GM18498 (cell line): ENCODE measurements around the gene ZNF473.
"Not testable (repeated sequence)": the region's sequence is repeated elsewhere in the genome, so short reads cannot be mapped to it uniquely, and the experiment has no call there.

Experiments
- ATAC-seq: cut with Tn5 transposase; IDR thresholded peaks from one replicate; pipeline ENCODE4 v1.9.1; 2021; ENCODE audit warnings: mild to moderate bottlenecking, moderate library complexity; ENCODE audit not compliant: unreplicated experiment

Gene ZNF473

DNA sequence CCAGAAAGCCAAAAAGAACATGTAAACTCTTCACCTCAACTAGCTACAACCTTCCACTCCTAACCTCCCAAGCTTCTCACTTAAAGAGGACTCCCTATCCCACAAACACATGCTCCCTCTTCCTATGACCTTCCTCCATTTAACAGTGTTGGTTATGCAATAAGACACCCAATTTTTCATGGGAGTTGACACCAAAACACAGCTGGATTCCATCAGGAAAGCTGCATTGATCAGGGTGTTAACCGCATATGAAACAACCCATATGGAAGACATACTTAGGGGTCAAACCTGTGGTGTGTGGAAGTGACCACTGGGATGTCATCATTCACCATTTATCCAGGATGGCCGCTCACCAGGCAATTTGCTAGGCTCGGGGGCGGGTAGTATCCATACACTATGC lies 21.9 kb downstream of the ZNF473 start:
- no peak for ATAC-seq

DNA sequence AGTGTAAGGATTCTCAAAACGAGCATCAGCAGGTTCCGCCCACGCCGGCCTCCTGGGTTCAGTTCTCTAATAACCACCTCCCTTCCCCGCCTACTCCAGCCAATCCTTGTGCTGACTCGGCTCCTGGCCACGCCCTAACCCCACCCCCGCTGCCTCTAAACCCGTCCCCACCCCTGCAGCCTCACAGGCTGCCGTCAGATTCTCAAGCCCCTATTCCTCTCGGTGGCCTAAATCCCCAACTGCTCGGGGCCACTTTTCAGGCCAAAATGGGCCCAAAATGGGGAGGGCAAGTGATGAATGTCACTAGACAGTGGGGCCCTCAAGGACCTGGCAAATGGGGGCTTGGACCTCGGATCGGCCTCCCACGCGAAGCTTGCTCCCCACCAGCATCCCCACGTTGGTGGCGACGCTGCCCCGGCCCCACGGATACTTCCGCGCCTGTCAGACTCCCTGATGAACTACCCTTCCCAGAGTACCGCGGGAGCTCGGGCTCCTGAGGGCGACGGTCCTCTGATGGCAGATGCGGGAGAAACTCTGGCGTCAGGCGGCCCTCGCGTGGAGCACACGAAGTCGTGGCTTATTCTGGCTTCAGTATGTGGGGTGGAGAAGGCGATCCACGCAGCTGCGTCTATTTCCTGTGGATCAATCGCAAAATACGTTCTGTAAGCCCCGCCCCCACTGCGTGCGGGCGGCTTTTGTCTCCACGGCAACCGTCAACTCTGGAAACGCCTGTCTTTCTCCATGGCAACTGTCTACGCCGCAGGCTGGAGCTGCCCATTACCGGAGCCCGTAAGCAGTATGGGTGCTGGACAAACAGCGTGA lies 24.8 kb downstream of the ZNF473 start:
- no peak for ATAC-seq

DNA sequence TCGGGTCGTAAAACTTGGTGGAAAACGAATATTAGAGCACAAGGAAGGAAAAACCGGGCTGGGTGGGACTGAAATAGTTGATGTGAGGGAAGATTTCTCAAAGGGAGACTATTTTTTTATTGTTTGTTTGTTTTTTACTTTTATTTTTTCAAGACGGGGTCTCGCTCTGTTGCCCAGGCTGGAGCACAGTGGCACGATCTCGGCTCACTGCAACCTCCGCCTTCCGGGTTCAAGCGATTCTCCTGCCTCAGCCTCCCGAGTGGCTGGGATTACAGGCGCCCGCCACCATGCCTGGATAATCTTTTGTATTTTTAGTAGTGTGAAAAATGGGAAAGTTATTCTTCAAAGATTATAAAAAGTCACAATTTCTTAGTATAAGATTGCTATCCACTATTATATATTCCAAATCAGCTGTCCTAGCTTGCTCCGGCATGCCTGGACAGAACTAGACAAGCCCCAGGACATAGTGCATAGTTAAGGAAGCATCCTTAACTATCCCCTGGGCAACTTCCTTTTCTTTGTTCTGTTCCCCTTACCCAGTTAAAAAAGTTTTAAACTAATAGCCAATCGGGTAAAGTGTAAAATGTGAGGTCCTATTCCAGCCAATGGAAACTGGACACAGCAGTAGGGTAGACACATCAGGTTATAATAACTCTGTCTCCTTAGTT lies 25.6 kb downstream of the ZNF473 start:
- not testable (repeated sequence) for ATAC-seq

DNA sequence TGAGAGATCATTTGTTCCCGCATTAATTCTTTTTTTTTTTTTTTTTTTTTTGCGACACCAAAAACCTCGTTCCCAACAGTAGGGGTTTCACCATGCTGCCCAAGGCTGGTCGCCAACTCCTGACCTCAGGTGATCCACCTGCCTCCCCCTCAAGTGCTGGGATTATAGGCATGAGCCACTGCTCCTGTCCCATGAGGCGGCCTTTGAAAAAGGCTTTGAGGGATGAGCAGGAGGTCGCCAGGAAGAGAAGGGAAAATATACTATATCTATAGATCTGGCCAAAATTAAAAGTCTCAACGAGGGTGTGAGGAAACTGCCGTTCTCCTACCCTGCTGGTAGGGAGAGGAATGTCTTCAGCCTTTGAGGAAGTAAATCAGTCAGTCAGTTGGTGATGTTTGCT lies 26.2 kb downstream of the ZNF473 start:
- no peak for ATAC-seq

DNA sequence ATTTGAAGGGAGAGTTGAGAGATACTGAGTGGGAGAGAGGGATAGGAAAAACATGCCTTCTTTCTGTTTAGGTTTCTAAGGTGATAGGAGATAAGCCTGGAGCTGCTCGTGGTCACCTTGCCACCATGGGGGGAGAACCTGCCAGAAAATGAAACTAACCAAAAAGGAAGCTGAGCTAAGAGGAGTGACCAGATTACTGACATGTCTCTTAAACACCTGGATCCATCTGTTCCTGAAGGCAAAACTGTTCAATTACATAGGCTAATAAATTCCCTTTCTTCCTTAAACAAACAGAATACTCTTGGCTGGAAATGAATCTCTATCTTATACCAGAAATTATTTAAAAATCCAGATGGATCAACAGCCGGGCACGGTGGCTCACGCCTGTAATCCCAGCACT lies 27.3 kb downstream of the ZNF473 start:
- ATAC-seq: no peak

DNA sequence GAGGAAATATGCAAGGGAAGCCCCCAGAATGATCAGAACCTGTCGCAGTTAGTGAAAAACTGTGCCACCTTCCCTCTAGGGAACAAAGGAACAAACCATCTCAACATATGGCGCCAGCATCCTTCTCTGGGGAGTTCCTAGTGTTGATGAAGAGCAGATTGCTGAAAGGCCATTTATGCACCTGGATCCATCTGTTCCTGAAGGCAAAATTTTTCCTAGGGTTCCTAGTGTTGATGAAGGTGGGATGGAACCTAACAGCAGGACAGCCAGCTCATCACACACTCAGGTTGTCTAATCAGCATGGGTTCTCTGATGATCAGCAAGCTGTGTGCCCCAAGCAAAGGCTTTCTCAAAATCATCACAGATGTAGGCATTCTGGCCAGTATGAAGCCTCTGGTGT lies 32.6 kb downstream of the ZNF473 start:
- no peak for ATAC-seq

DNA sequence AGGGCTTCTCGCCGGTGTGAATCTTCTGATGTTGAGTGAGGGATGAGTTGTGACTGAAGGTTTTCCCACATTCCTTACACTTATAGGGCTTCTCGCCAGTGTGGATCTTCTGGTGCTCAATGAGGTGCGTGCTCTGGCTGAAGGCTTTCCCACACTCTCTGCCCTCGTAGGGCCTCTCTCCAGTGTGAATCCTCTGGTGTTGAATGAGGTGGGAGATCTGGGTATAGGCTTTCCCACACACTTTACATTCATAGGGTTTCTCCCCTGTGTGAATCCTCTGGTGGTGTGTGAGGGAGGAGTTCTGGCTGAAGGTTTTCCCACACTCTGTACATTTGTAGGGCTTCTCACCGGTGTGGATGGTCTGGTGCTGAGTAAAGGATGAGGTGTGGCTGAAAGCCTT lies 33.2 kb downstream of the ZNF473 start:
- ATAC-seq: no peak

DNA sequence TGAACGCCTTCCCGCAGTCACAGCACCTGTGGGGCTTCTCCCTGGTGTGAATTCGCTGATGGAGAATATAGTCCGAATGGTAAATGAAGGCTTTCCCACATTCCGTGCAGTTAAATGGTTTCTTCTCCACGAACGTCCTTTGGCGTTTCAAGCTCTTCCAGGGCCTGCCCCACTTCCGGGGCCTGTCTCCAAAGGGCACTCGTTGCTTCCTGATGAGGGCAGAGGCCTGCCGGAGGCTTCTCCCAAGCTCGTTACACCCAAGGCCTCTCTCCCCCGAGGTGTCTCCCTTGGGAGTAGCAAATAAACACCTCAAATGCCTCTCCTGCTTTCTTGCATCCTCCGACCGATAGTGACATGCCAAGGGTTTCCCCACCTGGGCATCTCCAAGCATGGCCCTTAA lies 34.3 kb downstream of the ZNF473 start:
- no peak for ATAC-seq

DNA sequence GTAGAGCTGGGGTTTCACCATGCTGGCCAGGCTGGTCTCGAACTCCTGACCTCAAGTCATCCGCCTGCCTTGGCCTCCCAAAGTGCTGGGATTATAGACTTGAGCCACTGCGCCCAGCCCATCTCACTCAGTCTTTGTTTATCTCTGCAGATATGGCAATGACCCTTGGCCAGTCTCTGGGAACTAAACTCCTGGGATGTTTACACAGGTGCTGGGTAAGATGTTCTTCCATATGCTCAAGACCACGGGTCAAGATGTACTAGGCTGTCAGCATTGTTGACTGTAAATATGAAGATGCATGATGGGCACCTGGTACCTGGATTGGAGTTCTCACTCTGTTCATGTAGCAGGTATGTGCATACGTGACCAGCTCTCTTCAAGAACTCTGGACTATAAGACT lies 35.8 kb downstream of the ZNF473 start:
- ATAC-seq: no peak

DNA sequence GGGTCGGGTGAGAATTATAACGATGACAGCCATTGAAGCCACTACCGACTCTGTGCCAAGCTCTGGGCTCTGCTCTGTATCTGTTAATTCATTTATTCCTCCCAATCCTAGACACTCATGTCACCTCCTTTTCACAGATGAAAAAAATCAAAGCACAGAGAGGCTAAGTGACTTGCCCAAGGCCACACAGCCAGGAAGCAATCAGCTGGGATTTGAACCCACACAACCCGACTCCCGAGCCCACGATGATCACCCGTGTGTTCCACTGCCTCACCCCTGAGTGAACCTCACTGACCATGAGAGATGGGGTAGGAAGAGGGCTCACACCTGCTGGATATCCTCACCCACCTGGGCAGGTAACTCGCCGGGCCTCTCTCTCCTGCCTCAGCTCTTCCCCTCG lies 40.1 kb downstream of the ZNF473 start:
- ATAC-seq: no peak

DNA sequence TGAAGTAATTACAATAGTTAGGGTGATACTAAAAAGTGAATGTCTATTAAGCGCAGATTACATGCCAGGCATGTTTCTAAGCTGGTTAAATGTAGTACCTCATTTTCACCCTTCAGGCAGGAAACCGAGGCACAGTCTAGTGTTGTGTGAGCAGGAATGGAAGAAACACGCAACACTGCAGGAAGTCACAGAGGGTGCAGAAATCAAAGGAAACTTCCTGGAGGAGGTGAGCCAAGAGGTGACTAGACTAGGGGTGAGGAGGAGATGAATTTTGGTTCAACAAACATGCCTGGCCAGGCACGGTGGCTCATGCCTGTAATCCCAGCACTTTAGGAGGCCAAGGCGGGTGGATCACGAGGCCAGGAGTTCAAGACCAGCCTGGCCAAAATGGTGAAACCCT lies 41.8 kb downstream of the ZNF473 start:
- no peak for ATAC-seq

DNA sequence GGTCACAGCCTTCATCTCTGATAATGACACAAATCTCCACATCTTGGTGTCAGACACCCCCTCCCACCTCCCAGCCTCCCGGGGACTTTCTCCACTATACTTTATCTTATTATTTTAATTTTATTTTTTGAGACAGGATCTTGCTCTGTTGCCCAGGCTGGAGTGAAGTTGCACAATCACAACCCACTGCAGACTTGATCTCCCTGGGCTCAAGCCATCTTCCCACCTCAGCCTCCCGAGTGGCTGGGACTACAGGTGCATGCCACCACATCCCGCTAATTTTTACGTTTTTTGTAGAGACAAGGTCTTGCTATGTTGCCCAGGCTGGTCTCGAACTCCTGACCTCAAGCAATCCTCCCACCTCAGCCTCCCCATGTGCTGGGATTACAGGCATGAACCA lies 42.6 kb downstream of the ZNF473 start:
- not testable (repeated sequence) for ATAC-seq

DNA sequence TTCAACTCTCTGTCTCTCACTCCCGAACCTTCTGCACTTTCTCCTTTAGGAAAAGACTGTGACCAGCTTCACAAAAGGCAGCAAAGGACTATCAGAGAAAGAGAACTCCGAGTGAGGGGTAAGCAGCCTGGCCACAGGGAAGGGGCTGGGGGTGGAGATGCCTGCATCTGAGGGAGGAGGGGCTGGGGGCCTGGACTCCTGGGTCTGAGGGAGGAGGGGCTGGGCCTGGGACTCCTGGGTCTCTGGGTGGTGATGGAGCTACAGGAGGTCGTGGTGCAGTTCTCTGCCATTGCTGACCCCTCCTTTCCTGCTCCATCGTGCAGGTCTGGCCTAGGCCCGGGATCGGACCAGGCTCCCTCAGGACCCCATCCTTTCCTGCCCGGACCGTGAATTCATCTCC lies 49.3 kb downstream of the ZNF473 start:
- ATAC-seq: not testable (repeated sequence)

DNA sequence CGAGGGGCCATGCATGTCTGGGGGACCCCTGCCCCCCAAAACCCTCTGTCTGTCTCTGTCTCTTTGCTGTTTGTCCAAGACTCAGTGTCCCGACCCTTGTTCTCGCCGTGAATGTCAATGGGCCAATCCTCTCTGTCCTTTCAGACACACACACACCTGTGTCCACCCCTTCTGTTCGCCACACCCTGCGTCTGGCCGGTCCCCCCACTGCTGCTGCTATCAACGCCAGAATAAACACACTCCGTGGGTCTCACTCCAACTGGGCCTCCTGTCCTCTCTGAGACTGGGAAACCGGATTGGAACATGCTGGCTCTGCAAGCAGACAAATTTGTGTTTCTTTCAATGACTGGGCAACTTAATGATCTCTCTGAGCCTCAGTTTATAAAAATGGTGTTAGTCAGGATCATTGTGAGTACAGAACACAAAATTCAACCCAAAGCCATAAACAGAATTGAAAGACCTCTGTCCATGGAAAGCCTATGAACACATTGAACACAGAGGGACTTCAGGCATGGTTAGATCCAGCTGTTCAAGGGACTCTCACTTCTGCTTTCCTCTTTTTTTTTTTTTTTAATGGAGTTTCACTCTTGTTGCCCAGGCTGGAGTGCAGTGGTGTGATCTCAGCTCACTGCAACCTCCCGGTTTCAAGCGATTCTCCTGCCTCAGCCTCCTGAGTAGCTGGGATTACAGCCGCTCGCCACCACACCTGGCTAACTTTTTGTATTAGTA lies 50.0 kb downstream of the ZNF473 start:
- not testable (repeated sequence) for ATAC-seq

DNA sequence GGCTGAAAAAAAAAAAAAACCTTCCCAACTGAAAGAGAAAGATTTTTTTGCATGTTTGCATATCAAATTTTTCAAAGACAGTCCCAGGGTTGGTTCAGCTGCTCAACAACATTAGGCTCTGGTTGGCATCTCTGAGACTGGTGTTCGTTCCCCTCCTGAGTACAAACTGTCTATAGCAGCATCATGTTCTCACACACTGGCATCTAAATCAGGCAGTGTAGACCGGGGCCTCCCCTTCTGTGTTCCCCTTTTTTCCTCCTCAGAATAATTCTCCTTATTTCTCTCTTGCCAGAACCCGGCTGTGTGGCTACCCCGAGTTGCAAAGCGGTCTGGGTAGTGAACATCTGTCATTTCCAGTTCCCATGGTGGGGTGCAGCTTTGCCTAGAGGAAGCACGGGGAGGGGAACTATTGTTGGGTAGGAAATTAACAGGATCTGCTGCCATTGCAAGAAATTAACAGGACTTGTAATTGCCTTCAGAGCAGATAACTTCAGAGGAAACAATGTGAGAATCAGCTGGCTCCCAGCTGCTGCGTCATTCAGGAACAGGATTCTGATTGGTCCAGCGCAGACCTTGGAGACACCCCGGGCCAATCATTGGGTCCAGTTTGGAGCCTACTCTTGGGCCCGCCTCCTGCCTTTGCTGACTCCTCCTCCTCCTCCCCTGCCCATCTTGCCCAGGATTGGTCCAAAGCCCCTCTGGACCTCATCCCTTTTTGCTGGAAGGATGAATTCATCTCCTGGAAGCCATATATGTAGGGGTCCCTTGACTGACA lies 51.0 kb downstream of the ZNF473 start:
- ATAC-seq: not testable (repeated sequence)

DNA sequence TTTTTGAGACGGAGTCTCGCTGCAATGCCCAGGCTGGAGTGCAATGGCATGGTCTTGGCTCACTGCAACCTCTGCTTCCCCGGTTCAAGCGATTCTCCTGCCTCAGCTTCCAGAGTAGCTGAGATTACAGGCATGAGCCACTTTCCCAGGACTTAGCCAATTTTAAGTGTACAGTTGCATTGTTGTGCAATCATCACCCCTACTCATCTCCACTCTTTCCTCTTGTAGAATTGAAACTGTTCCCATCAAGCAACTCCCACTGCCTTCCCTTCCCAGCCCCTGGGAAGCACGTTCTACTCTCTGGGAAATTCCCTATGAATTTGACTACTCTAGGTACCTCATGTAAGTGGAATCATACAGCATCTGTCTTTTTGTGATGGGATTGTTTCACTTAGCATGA lies 53.2 kb downstream of the ZNF473 start:
- ATAC-seq: not testable (repeated sequence)

DNA sequence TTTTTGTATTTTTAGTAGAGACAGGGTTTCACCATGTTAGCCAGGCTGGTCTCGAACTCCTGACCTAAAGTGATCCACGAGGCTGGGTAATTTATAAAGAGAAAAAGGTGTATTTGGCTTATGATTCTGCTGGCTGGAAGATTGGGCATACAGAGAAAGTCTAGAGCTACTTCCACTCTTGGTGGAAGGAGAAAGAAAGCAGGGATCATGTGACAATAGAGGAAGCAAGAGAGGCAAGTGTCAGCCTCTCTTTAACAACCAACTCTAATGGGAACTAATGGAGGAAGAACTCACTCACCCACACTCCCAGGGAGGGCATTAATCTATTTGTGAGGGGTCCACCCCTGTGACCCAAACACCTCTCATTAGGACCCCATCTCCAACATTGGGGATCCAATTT lies 58.6 kb downstream of the ZNF473 start:
- not testable (repeated sequence) for ATAC-seq

DNA sequence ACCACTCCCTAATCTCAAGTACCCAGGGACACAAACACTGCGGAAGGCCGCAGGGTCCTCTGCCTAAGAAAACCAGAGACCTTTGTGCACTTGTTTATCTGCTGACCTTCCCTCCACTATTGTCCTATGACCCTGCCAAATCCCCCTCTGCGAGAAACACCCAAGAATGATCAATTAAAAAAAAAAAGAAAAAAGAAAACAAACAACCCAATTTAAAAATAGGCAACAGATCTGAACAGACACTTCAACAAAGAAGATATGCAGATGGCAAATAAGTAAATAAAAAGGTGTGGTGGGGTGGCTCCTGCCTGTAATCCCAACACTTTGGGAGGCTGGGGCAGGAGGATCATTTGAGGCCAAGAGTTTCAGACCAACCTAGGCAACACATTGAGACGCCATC lies 61.3 kb downstream of the ZNF473 start:
- ATAC-seq: not testable (repeated sequence)

DNA sequence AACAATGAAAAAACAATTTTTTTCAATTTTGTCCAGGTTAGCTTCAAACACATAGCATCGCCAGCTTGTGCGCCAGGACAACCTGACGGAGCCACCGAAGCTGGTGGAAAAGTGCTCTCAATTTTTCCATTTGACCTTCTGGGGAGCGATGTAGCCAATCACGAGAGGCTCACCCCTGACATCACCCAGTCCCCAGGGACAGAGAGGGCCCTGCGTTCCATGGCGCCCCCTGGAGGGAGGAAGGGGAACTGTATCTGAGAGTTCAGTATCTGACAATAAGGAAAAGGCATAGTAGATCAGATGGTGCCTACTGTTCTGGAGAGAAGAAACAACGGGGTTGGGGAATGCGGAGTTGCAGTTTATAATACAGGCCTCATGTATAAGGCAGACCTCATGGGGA lies 64.9 kb downstream of the ZNF473 start:
- ATAC-seq: not testable (repeated sequence)

DNA sequence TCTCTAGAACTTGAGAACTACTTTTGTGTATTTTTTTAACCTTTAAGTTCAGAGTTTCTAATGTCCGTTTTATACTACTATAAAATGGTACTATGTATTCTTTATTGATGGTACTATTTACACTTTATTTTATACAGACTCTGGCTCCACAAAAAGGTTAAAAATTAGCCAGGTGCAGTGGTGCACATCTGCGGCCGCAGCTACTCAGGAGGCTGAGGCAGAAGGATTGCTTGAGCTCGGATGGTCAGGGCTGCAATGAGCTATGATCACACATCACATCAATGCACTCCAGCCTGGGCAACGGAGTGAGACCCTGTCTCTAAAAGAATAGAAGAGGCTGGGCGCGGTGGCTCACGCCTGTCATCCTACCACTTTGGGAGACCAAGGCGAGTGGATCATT lies 66.0 kb downstream of the ZNF473 start:
- not testable (repeated sequence) for ATAC-seq

DNA sequence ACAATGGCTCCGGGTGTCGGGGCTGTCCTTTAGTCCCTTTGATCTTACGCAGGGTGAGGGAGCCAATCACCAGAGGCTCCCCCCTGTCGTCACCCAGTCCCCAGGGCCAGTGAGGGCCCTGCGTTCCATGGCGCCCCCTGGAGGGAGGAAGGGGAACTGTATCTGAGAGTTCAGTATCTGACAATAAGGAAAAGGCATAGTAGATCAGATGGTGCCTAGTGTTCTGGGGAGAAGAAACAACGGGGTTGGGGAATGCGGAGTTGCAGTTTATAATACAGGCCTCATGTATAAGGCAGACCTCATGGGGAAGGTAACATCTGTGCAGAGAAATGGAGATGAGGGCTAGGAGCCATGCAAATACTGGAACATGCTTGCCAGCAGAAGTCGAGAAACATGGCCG lies 66.8 kb downstream of the ZNF473 start:
- not testable (repeated sequence) for ATAC-seq
